Forelimb muscle (tissue), 1 donor: ENCODE measurements around the gene TUBGCP3. TPM values are rescaled to one million over a fixed set of nuclear protein-coding genes. Genes with fewer than 3 reads are reported as not detected.
"Not testable (repeated sequence)": the region's sequence is repeated elsewhere in the genome, so short reads cannot be mapped to it uniquely, and the experiment has no call there.

ENCODE experiments used
- DNase-seq: peaks from one replicate; pipeline ENCODE4 v3.0.0-alpha.2; 2013; ENCODE audit warnings: low read depth
- polyA plus RNA-seq: library from polyadenylated mRNA; unstranded; fragments of 120-200 nt; gene quantifications from one replicate; pipeline ENCODE4 v1.2.1, GENCODE V29; 2013; ENCODE audit not compliant: insufficient read length

The TUBGCP3 gene
- polyA plus RNA-seq, 1 donor = 16.3 TPM

- DNase-seq = no peak
Observed at GRCh38 chr13:112576768-112577167, 11.2 kb downstream of the TUBGCP3 start.

- no peak for DNase-seq
Observed at GRCh38 chr13:112576191-112576590, 11.8 kb downstream of the TUBGCP3 start.

GRCh38 chr13:112575675-112576074, 12.3 kb downstream of the TUBGCP3 start:
- DNase-seq = no peak

GRCh38 chr13:112574834-112575613, 12.9 kb downstream of the TUBGCP3 start:
- DNase-seq = no peak

GRCh38 chr13:112574416-112574815, 13.5 kb downstream of the TUBGCP3 start:
- DNase-seq = no peak

- DNase-seq = no peak
Observed at GRCh38 chr13:112573710-112574109, 14.2 kb downstream of the TUBGCP3 start.

- DNase-seq = no peak
Observed at GRCh38 chr13:112572366-112572765, 15.6 kb downstream of the TUBGCP3 start.

GRCh38 chr13:112569821-112570220, 18.1 kb downstream of the TUBGCP3 start:
- DNase-seq = no peak

- no peak for DNase-seq
Observed at GRCh38 chr13:112567161-112567862, 20.6 kb downstream of the TUBGCP3 start.

GRCh38 chr13:112562786-112563383, 25.1 kb downstream of the TUBGCP3 start:
- DNase-seq = no peak

GRCh38 chr13:112562254-112562653, 25.7 kb downstream of the TUBGCP3 start:
- no peak for DNase-seq

GRCh38 chr13:112561478-112561877, 26.5 kb downstream of the TUBGCP3 start:
- DNase-seq = no peak

GRCh38 chr13:112558696-112559418, 29.1 kb downstream of the TUBGCP3 start:
- DNase-seq = no peak

- no peak for DNase-seq
Observed at GRCh38 chr13:112556600-112556999, 31.4 kb downstream of the TUBGCP3 start.

GRCh38 chr13:112554214-112554850, 33.6 kb downstream of the TUBGCP3 start:
- DNase-seq = no peak

GRCh38 chr13:112548975-112549374, 39.0 kb downstream of the TUBGCP3 start:
- DNase-seq = not testable (repeated sequence)

GRCh38 chr13:112545856-112546255, 42.1 kb downstream of the TUBGCP3 start:
- DNase-seq = no peak

- no peak for DNase-seq
Observed at GRCh38 chr13:112532837-112533745, 54.9 kb downstream of the TUBGCP3 start.

- no peak for DNase-seq
Observed at GRCh38 chr13:112531263-112531794, 56.6 kb downstream of the TUBGCP3 start.

GRCh38 chr13:112530861-112531260, 57.1 kb downstream of the TUBGCP3 start:
- no peak for DNase-seq
